CD4-positive, alpha-beta T cell (primary cell): ENCODE data around the gene E2F8. TPM values are rescaled to one million over a fixed set of nuclear protein-coding genes. Genes with fewer than 3 reads are reported as not detected.

Experiments used
- ATAC-seq: fragments of 200-7000 bp; cut with Tn5 transposase; one replicate; pipeline ENCODE4 v1.10.0; 2022; ENCODE audit warnings: mild to moderate bottlenecking; ENCODE audit not compliant: poor library complexity
- CTCF ChIA-PET: fragments of 350-600 bp; sonication (Branson Sonifier 250); formaldehyde crosslinking; loops from one replicate; lab custom pipeline; 2021; ENCODE audit warnings: antibody characterized with exemption, inconsistent platforms; lab: Charles Lee
- POLR2A ChIA-PET: fragments of 350-600 bp; sonication (Branson Sonifier 250); formaldehyde crosslinking; loops from one replicate; lab custom pipeline; 2021; ENCODE audit warnings: antibody characterized with exemption, inconsistent platforms; lab: Charles Lee
- DNase-seq, 14 experiments: peaks; one replicate each; pipeline ENCODE4 v3.0.0-alpha.2; 2013 to 2020; ENCODE audit warnings: mixed read lengths in 2 of 14
- H3K27ac ChIP-seq, 2 donors: one replicate each; pipeline versions ENCODE4 v1.5.1 to v1.7.0; 2013; ENCODE audit warnings: low read length in 2 of 2, low read depth in 1 of 2, mild to moderate bottlenecking in 1 of 2
- H3K27me3 ChIP-seq, 2 experiments: 1 replicate in 1 of 2; 2 replicates in 1 of 2; pipeline versions ENCODE4 v1.6.1 to v1.7.0; 2013; ENCODE audit warnings: low read length in 2 of 2, control low read depth in 1 of 2, mild to moderate bottlenecking in 1 of 2, moderate library complexity in 1 of 2; ENCODE audit not compliant: insufficient read depth in 2 of 2, control insufficient read depth in 1 of 2
- H3K36me3 ChIP-seq: one replicate; pipeline ENCODE4 v1.6.1; 2013; ENCODE audit warnings: low read length, control low read depth; ENCODE audit not compliant: insufficient read depth
- H3K4me1 ChIP-seq: one replicate; pipeline ENCODE4 v1.6.1; 2013; ENCODE audit warnings: low read length, control low read depth; ENCODE audit not compliant: insufficient read depth
- H3K4me3 ChIP-seq: one replicate; pipeline ENCODE4 v1.5.1; 2013; ENCODE audit warnings: mild to moderate bottlenecking, low read length, moderate library complexity
- H3K9me3 ChIP-seq, 2 experiments: 1 replicate in 1 of 2; 2 replicates in 1 of 2; pipeline versions ENCODE4 v1.6.1 to v1.7.0; 2013; ENCODE audit warnings: low read length in 2 of 2, mild to moderate bottlenecking in 2 of 2, control low read depth in 1 of 2, moderate library complexity in 1 of 2; ENCODE audit not compliant: control insufficient read depth in 1 of 2, insufficient read depth in 1 of 2
- H3K27ac Mint-ChIP-seq: one replicate; pipeline ENCODE4 v1.8.0; 2020; ENCODE audit warnings: mixed read lengths
- H3K27me3 Mint-ChIP-seq: one replicate; pipeline ENCODE4 v1.8.0; 2021; ENCODE audit warnings: mixed read lengths
- H3K36me3 Mint-ChIP-seq: one replicate; pipeline ENCODE4 v1.8.0; 2021; ENCODE audit warnings: low read depth, mixed read lengths
- H3K4me1 Mint-ChIP-seq: one replicate; pipeline ENCODE4 v1.8.0; 2021; ENCODE audit warnings: low read depth, mixed read lengths
- H3K4me3 Mint-ChIP-seq: one replicate; pipeline ENCODE4 v1.8.0; 2020; ENCODE audit warnings: mild to moderate bottlenecking, mixed read lengths
- H3K9me3 Mint-ChIP-seq: one replicate; pipeline ENCODE4 v1.8.0; 2020; ENCODE audit warnings: mixed read lengths
- intact Hi-C, 2 experiments: fragments of 100-400 bp; cut with DNase I in 1 of 2; cut with micrococcal nuclease in 1 of 2; formaldehyde crosslinking; loops; one replicate each; pipeline versions ENCODE4 v1.15.1 to v1.9.0; 2023 to 2025; cut with DNase I, micrococcal nuclease
- total RNA-seq, 174 experiments: library from RNA in 2 of 174; stranded (reverse) in 2 of 174; gene quantifications; one replicate each; pipeline ENCODE4 v1.2.3 and lab custom pipeline; 2021 to 2026
- TF ChIP-seq, protein P1 (sequence below): fragments of 200-600 bp; IDR thresholded peaks from one replicate; pipeline ENCODE4 v1.8.0; 2022; ENCODE audit warnings: antibody characterized with exemption, mild to moderate bottlenecking

The E2F8 gene
- total RNA-seq, 2 experiments from 2014 or later = not detected

DNA sequence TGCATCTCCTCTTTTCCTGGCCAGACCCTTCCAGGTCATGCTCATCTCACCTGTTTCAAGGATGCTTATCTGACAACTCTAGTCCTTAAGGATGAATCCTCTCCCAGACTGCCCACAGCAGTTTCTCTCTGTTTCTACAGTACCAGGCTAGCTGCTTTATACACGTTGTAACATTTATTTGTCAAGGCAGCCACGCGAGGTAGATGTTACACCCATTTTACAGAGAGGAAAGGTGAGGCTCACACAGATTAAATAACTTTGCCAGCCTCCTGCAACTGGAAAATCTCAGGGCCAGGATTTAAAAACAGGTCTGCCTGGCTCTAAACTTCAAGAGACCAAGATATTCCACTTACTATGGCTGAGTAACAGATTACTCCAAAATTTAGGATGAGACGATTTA lies 45.7 kb upstream of the E2F8 start:
- ChIA-PET CTCF (no interaction called here), POLR2A (no interaction called here)
- DNase-seq = no peak
- Histone ChIP-seq H3K4me3 (no peak overlapping the region), H3K27ac (no peak overlapping the region), H3K4me1 (peaks cover 6% of the 10 kb centered on the region), H3K36me3 (no peaks in the 10 kb centered on the region), H3K27me3 (no peaks in the 10 kb centered on the region), H3K9me3 (no peaks in the 10 kb centered on the region)
- Mint-ChIP-seq H3K9me3 (no peaks in the 10 kb centered on the region), H3K4me1 (no peaks in the 10 kb centered on the region), H3K36me3 (no peaks in the 10 kb centered on the region), H3K4me3 (no peak overlapping the region), H3K27me3 (peaks cover 9% of the 10 kb centered on the region), H3K27ac (no peak overlapping the region)
- intact Hi-C loops = no loop called here
- TF ChIP-seq, protein P1, sequence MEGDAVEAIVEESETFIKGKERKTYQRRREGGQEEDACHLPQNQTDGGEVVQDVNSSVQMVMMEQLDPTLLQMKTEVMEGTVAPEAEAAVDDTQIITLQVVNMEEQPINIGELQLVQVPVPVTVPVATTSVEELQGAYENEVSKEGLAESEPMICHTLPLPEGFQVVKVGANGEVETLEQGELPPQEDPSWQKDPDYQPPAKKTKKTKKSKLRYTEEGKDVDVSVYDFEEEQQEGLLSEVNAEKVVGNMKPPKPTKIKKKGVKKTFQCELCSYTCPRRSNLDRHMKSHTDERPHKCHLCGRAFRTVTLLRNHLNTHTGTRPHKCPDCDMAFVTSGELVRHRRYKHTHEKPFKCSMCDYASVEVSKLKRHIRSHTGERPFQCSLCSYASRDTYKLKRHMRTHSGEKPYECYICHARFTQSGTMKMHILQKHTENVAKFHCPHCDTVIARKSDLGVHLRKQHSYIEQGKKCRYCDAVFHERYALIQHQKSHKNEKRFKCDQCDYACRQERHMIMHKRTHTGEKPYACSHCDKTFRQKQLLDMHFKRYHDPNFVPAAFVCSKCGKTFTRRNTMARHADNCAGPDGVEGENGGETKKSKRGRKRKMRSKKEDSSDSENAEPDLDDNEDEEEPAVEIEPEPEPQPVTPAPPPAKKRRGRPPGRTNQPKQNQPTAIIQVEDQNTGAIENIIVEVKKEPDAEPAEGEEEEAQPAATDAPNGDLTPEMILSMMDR = no peak
- ATAC-seq = no peak

DNA sequence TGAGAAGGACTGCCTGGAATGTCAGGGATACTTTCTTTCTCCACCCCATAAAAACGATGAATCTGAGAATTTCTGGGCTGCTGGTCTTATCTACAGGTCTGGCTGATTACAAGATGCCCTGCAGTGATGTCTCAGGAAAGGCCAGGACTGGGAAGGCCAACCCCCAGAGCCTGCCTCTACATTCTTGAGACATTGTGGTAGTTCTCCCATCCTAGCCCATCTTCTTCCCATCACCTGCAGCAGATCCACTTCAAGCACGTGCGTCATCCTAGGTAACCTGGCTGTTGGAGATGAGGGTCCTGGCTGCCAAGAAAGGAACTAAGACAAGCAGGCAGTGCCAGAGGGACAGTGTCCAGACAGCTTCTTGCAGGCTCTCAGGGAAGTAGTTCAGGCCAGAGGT lies 44.1 kb upstream of the E2F8 start:
- no peaks in the 10 kb centered on the region for H3K4me1 Mint-ChIP-seq
- CTCF ChIA-PET = no interaction called here
- no peaks in the 10 kb centered on the region for H3K36me3 Mint-ChIP-seq
- no peak overlapping the region for H3K27ac Mint-ChIP-seq
- no peak for DNase-seq
- no peak overlapping the region for H3K4me3 ChIP-seq
- peaks cover 6% of the 10 kb centered on the region for H3K4me1 ChIP-seq
- peaks cover 9% of the 10 kb centered on the region for H3K27me3 Mint-ChIP-seq
- TF ChIP-seq, protein P1 = no peak
- no peak for ATAC-seq
- POLR2A ChIA-PET = no interaction called here
- H3K36me3 ChIP-seq = no peaks in the 10 kb centered on the region
- H3K4me3 Mint-ChIP-seq = no peak overlapping the region
- H3K9me3 Mint-ChIP-seq = no peaks in the 10 kb centered on the region
- no peaks in the 10 kb centered on the region for H3K9me3 ChIP-seq
- no peaks in the 10 kb centered on the region for H3K27me3 ChIP-seq
- intact Hi-C loops = no loop called here
- H3K27ac ChIP-seq = no peak overlapping the region

DNA sequence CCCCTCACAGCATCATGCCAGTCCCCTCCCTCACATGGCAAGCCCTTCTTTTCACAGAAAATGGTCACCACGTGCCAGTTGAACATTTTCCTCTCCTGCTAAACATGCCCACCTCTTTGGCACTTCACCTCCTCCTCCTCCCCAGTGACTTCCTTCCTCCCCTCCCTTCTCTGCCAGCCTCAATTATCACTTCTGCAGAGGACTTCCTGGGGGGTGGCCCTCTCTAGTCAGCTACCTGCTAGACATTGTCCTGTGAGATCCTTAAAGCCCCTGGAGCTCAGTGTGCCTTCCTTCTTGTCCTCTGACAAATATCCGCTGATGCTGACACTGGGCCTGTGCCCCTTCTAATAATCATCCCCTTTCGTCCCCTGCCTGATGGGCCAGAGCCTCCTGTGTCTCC lies 43.2 kb upstream of the E2F8 start:
- Mint-ChIP-seq H3K4me3 (no peak overlapping the region), H3K36me3 (no peaks in the 10 kb centered on the region), H3K27me3 (peaks cover 9% of the 10 kb centered on the region), H3K4me1 (no peaks in the 10 kb centered on the region), H3K27ac (no peak overlapping the region), H3K9me3 (no peaks in the 10 kb centered on the region)
- CTCF ChIA-PET = no interaction called here
- Histone ChIP-seq H3K27me3 (no peaks in the 10 kb centered on the region), H3K4me3 (no peak overlapping the region), H3K9me3 (no peaks in the 10 kb centered on the region), H3K36me3 (no peaks in the 10 kb centered on the region), H3K4me1 (peaks cover 6% of the 10 kb centered on the region), H3K27ac (no peak overlapping the region)
- DNase-seq (peak in 2 of 14 experiments; percentile 11 to 58), ATAC-seq (no peak)
- POLR2A ChIA-PET = no interaction called here
- TF ChIP-seq, protein P1 = no peak
- intact Hi-C loops = no loop called here
